HG02840 (cell line): ENCODE data around the gene MUC5B.
"Not testable (repeated sequence)": the region's sequence is repeated elsewhere in the genome, so short reads cannot be mapped to it uniquely, and the experiment has no call there.

Experiments
- ATAC-seq: cut with Tn5 transposase; IDR thresholded peaks from one replicate; pipeline ENCODE4 v1.9.1; 2021; ENCODE audit warnings: mild to moderate bottlenecking, moderate library complexity, moderate number of reproducible peaks; ENCODE audit not compliant: unreplicated experiment, low FRiP score

MUC5B gene

DNA sequence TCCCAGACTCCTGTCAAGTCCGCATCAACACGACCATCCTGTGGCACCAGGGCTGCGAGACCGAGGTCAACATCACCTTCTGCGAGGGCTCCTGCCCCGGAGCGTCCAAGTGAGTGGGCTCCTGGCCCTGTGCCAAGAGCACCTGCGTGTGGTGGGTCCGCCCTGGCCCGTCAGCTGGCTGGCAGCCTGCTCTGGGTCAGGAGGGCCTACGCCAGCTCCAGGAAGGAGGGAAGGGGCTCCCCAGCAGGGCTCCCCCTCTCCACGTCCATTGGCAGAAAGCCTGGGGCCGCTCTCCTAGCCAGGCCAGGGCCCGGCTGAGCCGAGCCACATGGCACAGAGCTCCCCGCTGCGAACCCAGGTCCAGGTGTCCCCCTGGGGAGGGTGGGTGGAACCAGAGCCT is 37.8 kb downstream of the MUC5B start:
- no peak for ATAC-seq

DNA sequence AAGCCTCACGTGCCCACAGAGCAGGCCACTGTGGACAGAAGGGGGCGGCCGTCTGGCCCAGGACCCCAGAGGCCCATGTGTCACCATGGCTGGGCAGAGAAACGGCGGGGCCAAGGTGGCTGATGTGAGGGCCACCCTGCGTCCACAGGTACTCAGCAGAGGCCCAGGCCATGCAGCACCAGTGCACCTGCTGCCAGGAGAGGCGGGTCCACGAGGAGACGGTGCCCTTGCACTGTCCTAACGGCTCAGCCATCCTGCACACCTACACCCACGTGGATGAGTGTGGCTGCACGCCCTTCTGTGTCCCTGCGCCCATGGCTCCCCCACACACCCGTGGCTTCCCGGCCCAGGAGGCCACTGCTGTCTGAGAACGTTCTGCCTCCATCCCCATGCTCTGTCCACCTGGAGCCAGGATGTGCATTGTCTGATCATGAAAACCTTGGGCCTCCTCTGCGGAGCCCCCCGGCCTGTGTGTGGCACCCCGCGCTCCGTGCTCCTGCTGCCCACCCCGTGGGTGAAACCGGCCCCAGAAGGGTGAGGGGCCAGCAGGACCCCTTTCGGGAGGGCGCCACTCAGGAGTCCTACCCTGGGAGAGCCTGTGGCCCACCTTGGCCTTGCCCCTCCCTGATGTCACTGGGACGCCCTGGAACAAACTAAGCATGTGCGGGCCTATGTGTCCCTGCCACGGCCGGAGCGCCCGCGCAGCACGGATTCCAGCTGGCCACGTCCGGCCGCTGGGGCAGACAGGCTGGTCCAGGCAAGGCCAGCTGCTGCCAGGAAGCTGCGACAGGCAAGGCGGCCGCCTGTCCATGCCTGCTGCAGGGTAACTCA is 38.6 kb downstream of the MUC5B start:
- no peak for ATAC-seq

- no peak for ATAC-seq
Measured at GRCh38 chr11:1262172-1263006, 39.5 kb downstream of the MUC5B start.

DNA sequence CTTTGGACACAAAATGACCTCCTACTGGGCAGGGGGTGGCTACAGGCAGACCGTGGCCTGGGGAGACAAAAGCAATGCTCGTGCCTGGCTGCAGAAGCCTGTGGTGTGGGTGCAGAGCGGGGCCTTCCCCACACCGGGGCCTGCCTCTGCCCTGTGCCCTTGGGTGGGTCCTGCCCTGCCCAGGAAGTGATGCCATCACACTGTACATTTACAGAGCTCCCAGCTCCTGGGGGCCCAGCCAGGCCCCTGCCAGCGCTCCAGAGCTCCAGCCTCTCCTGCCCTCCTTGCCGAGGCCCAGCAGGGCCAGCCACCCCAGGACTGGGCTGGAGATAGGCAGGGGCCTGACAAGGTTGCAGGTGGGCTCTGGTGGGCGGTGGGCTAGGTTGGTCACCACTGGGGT is 40.1 kb downstream of the MUC5B start:
- no peak for ATAC-seq

DNA sequence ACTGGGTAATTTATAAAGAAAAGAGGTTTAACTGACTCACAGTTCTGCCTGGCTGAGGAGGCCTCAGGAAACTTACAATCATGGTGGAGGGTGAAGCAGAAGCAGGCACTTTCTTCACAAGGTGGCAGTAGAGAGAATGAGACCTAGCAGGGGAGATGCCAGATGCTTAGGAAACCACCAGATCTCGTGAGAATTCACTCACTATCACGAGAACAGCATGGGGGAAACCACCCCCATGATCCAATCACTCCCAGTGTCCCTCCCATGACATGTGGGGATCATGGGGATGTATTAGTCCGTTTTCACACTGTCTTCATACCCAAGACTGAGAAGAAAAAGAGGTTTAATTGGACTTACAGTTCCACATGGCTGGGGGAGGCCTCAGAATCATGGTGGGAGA is 41.6 kb downstream of the MUC5B start:
- not testable (repeated sequence) for ATAC-seq

DNA sequence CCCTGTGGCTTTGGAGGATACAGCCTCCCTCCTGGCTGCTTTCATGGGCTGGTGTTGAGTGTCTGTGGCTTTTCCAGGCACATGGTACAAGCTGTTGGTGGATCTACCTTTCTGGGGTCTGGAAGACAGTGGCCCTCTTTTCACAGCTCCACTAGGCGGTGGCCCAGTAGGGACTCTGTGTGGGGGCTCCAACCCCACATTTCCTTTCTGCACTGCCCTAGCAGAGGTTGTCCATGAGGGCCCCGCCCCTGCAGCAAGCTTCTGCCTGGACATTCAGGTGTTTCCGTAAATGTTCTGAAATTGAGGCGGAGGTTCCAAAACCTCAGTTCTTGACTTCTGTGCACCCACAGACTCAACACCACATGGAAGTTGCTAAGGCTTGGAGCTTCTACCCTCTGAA is 42.6 kb downstream of the MUC5B start:
- ATAC-seq: not testable (repeated sequence)

DNA sequence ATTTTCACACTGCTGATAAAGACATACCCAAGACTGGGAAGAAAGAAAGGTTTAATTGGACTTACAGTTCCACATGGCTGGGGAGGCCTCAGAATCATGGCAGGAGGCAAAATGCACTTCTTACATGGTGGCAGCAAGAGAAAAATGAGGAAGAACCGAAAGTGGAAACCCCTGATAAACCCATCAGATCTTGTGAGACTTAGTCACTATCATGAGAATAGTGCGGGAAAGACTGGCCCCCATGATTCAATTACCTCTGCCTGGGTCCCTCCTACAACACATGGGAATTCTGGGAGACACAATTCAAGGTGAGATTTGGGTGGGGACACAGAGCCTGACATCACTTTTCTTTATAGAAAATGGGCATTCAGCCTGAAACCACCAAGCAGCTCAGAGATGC is 44.1 kb downstream of the MUC5B start:
- not testable (repeated sequence) for ATAC-seq

DNA sequence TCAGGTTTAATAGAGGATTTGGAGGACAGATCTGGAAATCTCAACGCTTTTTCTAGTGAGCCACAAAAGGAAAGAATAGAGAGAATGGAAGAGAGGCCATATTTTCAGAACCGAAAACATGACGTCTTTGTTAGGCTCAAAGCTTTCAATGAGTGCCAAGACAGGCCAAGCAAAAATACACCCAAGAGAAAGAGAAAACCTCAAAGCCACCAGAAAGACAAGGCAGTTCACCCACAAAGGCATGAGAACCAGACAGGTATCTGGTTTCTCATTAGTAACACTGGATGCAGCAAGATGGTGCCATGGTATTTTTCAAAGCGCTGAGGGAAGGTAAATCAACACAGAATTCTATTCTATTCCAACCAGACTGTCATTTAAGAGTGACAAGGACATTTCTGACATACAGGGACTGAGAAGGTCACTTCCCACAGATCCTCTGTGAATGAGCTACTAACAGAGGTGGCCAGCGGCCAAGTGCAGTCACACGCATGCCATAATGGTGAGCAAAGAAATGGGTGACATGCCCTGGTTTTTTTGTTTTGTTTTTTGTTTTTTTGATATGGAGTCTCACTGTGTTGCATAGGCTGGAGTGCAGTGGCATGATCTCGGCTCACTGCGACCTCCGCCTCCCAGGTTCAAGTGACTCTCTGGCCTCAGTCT is 44.7 kb downstream of the MUC5B start:
- no peak for ATAC-seq

GRCh38 chr11:1269957-1270356 is 47.1 kb downstream of the MUC5B start:
- ATAC-seq: no peak

DNA sequence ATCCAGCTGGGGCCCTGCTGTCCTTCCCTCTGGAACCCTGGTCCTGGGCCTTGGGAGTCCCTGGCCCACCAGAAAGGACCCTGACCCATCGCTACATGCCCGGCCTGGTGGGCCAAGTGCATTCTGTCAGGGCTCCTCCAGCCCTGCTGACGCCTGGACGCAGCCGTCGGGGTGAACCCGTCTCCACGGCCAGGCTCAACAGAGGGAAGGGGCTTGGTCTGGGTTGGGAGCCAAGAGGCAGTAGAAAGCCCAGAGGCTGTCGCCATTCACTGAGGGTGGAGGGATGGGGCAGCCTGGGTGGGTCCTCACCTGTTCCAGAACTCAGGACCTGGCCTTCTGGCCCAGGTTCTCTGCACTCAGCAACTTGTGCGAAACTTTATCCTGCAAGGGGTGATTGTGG is 47.6 kb downstream of the MUC5B start:
- ATAC-seq: no peak

DNA sequence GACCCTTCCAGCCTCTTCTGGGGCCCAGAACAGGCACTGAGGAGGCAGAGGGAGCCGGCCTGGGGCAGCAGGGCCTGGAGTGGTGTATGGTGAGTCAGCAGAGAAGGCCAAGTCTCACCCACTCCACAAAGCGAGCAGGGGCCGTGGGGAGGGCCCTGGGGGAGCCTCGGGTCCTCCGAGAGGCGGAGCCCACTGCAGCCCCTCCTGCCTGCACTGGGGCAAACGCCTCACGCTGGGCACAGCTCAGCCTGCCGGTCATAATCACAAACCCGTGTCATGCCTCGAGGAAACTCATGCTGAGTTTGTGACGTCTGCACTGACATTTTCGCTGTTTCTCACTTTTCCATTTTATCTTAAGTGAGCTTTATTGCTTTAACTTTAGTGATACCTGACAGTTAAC is 48.1 kb downstream of the MUC5B start:
- no peak for ATAC-seq

DNA sequence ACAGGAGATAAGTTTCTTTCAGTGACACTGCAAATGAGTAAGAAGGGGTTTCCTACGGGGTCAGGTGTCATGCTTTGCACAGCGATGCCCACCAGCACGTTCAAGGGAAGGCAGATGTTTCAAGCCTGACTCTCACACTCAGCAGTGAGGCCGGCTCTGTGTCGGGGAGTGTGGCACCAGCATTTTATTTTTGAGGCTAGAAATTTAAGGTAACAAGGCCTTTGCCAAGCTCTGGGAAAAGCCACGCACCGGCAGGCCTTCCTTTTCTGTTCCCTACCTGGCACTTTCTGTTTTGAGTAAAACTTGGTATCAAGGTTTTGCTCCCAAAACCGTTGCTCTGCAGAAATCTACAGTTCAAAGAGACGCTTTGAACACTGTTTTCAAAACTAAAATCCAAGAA is 48.5 kb downstream of the MUC5B start:
- no peak for ATAC-seq

DNA sequence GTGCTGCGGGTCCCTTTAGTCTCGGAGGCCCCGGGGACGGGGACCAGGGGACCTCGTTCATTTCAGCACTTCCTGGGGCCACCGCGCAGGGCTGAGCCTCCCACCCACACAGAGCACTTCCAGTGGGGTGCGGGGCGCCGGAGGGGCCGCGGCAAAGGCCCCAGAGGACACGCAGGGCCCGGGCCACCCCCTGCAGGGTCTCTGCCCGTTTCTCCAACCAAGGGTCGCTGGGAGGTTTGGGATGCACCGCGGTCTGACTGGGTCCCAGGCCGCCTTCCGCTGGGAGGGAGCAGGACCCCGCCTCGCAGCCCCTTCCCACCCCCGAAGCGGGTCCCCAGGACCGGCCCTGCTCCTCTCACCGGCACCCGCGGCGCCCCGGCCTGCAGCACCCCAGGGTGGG is 49.1 kb downstream of the MUC5B start:
- no peak for ATAC-seq

GRCh38 chr11:1272531-1272930 is 49.7 kb downstream of the MUC5B start:
- ATAC-seq: no peak

- no peak for ATAC-seq
Measured at GRCh38 chr11:1274501-1274900, 51.6 kb downstream of the MUC5B start.

DNA sequence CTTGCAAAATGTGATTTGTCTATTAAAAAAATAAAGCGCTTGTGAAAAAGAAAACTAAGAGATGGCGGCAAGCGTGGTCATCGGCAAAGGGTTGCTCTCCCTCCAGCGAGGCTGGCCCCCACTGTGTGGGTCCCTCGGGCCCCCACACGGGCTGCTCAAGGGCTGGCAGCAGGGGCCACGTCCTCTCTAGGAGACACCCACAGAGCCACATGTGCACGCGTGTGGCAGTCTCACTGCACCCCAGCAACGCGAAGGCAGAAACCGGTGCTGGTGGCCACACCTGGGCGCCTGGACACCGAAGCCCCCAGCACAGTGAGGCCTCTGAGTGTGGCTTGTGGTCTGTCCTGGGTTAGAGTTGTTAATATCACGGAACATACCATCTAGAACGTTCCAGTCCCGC is 52.2 kb downstream of the MUC5B start:
- no peak for ATAC-seq

DNA sequence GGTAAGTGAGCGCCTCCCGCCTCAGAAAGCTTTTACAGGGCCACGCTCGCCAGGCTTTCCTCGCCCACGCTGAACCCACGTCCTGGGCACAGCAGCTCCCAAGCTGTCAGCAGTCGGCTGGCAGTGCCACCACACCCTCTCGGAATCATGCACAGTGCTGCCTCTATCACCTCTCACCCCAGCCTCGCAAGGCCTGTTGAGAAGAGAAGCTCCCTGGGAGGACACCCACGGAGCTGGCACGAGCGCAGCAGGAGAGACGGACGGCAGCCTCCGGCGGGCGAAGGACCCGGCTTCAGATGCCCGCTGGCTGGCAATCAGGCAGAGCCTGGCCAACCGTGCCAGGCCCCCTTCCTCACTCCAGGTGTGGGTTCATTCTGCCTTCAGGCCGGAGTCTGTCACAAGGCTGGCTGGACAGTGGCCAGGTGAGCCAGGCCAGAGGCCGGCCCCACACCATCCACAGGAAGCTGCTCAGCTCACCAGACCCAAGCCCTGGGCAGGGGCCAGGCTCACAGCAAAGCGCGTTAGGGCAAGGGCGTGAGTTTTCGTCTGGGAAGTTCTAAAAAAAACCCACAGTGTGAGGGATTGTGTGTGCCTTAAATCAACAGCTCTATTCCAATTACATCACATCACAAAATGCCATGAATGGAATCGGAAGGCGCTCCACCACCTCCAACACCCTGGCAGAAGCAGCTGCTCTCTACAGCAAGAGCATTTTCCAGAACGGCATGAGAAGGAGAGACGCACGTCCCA is 53.4 kb downstream of the MUC5B start:
- no peak for ATAC-seq

DNA sequence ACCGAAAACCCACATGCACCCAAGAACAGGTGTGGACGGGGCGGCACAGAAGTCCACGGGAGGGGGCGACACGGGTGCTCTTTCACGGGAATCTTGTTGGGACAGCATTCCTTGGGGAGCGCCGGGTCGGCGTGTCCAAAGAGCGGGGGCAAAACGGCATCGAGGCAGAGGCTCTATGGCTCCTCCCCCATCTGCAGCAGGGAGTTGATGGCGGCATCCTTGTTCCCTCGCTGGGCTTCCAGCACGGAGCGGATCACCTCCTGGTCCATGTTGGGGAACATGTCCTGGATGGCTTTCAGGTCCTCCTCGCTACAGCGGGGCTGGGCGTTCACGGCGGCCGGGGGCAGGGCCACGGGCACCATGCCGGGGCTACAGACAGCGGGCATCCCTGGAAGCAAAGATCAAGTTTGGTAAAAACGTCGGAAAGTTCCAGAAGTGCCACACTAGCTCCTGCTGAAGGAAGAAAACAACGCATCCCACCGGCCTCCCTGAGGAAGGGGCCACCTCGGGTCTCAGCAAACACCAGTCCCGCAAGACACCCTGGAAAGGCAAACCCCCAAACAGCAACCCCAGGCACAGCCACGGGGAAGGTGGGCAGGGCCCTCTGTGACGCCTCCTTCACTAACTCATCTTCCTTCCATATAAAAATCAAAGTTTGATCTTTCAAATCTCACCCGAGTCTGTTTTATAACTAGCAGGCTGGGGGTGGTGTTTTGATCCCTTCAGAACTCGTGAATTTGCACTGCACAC is 54.2 kb downstream of the MUC5B start:
- no peak for ATAC-seq

DNA sequence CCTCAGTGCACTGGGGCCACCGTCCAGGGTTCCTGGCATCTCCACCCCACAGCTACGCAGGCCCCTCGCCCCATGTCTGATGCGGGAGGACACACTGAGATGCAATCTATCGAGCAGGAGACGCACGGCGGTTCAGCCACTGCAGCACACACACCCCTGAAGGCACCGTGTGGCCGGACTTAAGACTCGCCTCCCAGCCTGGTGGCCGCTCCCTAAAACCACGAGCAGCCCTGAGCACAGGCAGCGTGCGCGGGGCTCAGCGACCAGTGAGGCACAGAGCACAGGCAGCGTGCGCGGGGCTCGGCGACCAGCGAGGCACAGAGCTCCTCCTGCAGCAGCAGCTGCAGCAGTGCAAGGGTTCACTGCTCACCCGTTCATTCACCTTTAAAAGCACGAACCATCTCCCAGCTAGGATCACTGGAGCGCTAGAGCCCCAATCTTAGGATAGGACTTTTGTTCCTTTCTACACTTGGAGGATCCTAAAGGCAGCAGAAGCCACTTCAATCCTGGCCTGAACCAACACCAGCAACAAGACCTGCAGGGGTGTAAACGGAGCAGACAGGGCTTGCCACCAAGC is 55.2 kb downstream of the MUC5B start:
- no peak for ATAC-seq
